DMS153 treated with DMSO at 0.1 percent for 48 hours (cell line): ENCODE measurements around the gene TOR2A.

Experiments
- DNase-seq: peaks from one replicate; lab custom pipeline; 2025; ENCODE audit not compliant: unreplicated experiment; lab: John Stamatoyannopoulos, UW

TOR2A gene

GRCh38 chr9:127720865-127721227, 14.2 kb downstream of the TOR2A start:
- DNase-seq: no peak

DNA sequence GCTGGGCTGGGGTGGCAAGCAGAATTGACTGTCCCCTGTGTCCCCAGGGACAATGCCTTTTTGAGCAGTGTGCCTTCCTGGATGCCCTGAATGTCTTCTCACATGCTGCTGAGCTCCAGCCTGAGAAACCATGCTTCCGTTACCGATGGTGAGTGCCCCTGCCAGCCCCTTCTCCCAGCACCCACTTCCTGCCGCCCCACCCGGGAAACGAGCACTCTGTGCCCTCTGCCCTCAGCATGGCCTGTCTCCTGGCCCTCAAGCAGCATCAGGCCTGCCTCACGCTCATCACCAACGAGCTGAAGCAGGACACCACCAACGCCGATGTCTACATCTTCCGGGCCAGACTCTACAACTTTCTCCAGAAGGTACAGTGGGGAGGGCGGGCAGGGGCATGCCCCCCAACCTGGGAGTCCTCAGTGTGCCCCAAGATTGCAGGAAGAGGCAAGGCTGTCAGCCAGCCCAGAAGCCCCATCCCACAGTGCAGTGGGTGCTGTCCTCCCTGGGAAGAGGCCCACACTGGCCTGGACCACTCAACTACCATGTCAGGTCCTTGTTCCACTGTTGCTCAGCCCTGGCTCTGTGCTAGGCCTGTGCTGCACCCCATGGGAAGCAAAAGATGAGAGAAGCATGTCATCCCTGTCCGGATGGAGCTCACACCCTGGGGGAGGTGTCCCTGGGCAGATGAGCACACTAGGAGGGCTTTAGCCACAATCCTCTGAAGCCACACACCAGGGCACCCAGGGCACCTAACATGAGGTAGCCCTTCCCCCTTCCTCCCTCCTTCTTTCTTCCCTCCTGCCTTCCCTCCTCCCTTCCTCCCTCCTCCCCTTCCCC, 14.8 kb downstream of the TOR2A start:
- DNase-seq: no peak

DNA sequence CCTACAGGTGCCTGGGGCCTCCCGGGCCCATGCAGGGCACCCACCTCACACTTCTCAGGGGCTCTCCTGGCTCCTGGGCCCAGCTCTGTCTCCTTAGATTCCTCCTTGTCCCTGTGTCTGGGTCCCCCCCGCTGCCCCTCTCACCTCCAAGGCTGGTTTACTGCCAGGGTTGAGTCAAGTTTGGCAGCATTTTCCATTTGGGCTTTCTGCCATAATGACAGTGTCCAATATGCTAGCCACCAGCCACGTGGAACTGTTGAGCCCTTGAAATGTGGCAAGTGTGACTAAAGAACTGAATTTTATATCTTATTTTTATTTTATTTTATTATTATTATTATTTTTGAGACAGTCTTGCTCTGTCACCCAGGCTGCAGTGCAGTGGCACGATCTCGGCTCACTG, 17.3 kb downstream of the TOR2A start:
- no peak for DNase-seq

DNA sequence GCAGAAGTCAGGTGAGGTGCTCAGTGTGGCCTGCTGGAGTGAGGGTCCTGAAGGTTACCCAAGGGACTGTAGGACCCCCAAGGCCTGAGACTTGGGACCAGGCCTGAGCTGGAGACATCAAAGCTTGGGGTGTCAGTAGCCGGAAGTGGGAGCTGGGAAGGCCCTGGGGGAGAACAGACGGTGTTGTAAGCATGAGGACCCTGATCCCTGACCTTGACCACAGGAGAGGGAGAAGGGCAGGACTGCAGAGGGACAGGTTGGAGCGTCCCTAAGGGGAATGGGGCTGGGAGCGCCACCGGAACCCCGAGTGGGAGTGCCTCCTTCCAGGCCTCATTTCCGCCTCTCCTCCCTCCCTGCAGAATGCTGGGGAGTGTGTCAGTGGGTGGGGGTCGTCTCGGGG, 18.7 kb downstream of the TOR2A start:
- DNase-seq: no peak

GRCh38 chr9:127715470-127716337, 19.4 kb downstream of the TOR2A start, which contains the start of the genes PTRH1 and TTC16:
PTRH1 (minus strand) TSS chr9:127715663; CDS start chr9:127715639, 24 bp downstream.
TTC16 (plus strand) TSS chr9:127716079; CDS start chr9:127716146, 67 bp downstream.
- DNase-seq: peak; percentile 93

- no peak for DNase-seq
Observed at GRCh38 chr9:127714951-127715469, 20.1 kb downstream of the TOR2A start.

DNA sequence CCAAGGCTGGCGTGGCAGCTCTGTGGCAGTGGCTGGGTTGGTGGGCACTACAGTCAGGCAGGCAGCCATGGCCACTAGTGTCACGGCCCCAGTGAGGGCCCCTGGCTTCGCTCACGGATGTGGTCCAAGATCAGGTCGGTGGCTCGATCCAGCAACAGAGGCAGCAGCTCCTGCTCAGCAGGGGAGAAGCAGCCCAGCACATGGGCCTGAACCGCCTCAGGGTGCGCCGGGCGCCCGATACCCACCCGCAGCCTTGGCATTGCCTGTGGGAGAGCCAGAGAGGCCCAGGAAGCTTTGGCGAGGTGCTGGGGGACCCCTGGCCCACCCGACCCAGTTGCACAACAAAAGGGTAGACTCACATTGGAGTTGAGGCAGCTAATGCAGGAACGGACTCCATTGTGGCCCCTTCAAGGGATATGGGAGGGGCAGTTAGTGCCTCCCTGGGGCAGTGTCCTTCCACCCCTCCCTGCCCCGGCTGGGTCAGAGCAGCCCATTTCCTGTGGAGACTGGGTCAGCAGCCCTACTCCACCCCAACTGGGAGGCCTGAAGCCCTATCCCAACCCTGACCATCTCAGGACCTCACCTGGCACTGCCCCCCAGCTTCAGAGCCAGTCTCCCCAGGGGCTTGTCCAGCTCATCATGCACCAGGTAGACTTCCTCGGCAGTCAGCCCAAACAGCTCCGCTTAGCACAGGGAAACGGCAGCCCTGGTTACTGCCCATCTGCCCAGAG, 20.9 kb downstream of the TOR2A start:
- DNase-seq: no peak

GRCh38 chr9:127712867-127713266, 22.2 kb downstream of the TOR2A start:
- no peak for DNase-seq

GRCh38 chr9:127712371-127712770, 22.7 kb downstream of the TOR2A start:
- DNase-seq: no peak

DNA sequence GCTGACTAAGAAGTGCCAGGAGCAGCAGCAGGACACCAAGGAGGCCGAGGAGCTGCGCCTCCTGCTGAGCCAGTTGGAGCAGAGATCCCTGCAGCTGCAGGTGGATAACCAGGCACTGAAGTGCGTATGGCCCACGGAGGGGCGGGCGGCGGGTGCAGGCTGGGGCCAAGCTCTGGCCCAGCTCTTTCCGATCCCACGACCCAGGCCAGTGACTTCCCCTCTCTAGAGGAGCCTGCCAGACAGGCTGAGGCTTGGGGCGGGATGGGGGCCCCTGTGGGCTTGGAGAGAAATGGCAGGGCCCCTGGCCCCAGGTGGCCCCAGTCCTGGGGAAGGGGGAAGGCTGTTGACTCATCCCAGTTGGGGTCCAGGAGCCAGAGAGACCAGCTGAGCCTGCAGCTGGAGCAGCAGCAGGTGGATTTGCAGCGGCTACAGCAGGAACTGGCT, 23.2 kb downstream of the TOR2A start:
- no peak for DNase-seq

GRCh38 chr9:127711226-127711701, 23.8 kb downstream of the TOR2A start:
- no peak for DNase-seq

DNA sequence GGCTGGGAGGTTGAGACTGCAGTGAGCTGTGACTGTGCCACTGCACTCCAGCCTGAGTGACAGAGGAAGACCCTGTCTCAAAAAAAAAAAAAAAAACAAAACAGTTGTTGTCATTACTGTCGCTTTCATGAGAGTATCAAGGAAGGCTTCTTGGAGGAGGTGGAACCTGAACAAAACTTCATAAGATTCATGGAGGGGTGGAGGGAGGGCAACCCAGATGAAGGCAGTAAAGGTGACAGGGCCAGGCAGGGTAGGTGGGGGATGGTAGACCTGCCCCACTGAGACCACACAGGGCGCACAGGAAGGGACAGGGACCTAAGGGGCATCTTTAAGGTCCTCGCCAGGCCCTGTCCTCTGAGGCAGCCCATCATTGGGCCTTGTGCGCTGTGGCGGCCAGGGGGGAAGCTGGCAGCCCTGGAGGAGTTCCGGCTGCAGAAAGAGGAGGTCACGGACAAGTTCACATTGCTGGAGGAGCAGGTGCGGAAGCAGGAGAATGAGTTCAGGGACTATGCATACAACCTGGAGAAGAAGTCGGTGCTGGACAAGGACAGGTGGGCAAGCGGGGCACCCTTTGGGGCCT, 24.8 kb downstream of the TOR2A start:
- DNase-seq: no peak

GRCh38 chr9:127708952-127709587, 26.0 kb downstream of the TOR2A start:
- DNase-seq: no peak

- no peak for DNase-seq
Observed at GRCh38 chr9:127707766-127708165, 27.3 kb downstream of the TOR2A start.

- peak; percentile 30 for DNase-seq
Observed at GRCh38 chr9:127706836-127707241, 28.3 kb downstream of the TOR2A start, which contains the start of gene CFAP157. CFAP157 (plus strand) TSS chr9:127706988; CDS start chr9:127707032, 44 bp downstream.

- DNase-seq: no peak
Observed at GRCh38 chr9:127705577-127706379, 29.3 kb downstream of the TOR2A start.

DNA sequence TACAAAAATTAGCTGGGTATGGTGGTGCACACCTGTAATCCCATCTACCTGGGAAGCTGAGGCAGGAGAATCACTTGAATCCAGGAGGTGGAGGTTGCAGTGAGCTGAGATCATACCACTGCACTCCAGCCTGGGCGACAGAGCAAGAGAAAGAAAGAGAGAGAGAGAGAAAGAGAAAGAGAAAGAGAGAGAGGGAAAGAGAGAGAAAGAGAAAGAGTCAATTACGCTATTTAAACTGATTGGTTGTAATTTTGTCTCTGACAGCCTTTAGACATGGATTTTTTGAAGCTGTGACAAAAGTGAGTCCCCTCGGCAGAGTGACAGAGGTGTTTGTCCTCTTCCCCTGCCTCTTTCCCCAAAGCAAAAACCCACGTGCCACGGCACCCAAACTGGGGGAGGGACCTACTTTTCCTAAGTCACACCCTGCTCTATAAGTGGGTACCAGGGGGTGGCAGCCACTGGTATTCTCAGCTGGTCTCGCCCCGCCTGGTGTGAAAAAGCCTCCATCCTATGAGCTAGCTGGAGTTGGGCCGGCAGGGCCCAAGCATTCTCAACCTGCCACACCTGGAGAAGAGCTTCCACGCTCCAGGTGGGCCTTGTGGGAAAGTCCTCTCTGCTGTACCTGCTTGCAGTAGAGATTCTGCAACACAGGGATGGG, 31.7 kb downstream of the TOR2A start:
- DNase-seq: no peak

DNA sequence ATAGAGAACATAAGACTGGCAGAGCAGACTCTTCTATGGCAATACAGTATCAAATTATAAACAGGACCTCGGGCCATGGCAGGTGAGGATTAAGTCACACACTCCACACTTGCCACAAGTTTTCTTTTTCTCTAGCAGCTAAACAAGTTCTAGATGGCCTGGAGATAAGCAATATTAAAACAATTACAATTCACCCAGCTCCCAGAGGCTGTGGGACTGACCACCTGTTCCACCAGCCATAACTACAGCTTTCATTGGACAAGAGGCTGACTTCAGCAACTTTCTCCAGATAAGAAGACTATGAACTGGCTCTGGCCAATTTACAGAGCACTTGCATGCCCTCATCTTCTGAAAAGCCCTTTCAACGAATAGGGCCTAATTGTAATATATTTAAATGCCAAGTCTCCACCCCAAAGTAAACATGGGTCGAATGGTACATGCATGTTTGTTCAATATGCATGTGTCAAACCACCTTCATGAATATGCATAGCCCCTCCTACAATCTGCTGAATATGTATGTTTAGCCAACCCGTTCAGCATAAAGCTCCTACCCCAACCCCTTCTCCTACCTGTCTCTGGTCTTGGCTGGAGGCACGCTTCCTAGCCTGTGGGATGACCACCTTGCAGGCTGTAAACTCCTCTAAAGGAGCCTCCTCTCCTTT, 34.4 kb downstream of the TOR2A start:
- no peak for DNase-seq
